IMR-90 (cell line): ENCODE measurements around the gene CLPX. TPM values are rescaled to one million over a fixed set of nuclear protein-coding genes. Genes with fewer than 3 reads are reported as not detected.

Experiments used
- ATAC-seq: fragments of 200-7000 bp; cut with Tn5 transposase; 2 replicates; pipeline ENCODE4 v1.9.1; 2020; ENCODE audit warnings: low read depth, mild to moderate bottlenecking, moderate library complexity
- BruUV-seq: library from RNA; stranded (reverse); fragments of 400-500 nt; replicated peaks from 2 replicates; lab custom pipeline; 2021; lab: Mats Ljungman, UMichigan
- CTCF ChIA-PET: fragments of 300-600 bp; formaldehyde crosslinking; extraction: SDS; loops from one replicate; lab custom pipeline; 2021; ENCODE audit warnings: antibody characterized with exemption; lab: Yijun Ruan, JAX
- POLR2A ChIA-PET: fragments of 300-600 bp; sonication (Branson Sonifier 250); formaldehyde crosslinking; loops from one replicate; lab custom pipeline; 2022; ENCODE audit warnings: antibody characterized with exemption; ENCODE audit not compliant: unreplicated experiment; lab: Charles Lee
- DNase-seq: peaks from one replicate; pipeline ENCODE4 v3.0.0; 2013
- H2AFZ ChIP-seq: replicated peaks from 2 replicates; pipeline ENCODE3; 2013; ENCODE audit warnings: low read length, mild to moderate bottlenecking; ENCODE audit not compliant: poor library complexity
- H2AK5ac ChIP-seq: 2 replicates; pipeline ENCODE4 v1.6.1; 2013; ENCODE audit warnings: low read depth, low read length, inconsistent platforms
- H2AK9ac ChIP-seq: replicated peaks from 2 replicates; pipeline ENCODE3; 2013; ENCODE audit warnings: mild to moderate bottlenecking, low read depth, low read length, moderate library complexity; ENCODE audit not compliant: poor library complexity
- H2BK120ac ChIP-seq: 2 replicates; pipeline ENCODE4 v1.6.1; 2013; ENCODE audit warnings: low read depth, low read length, inconsistent platforms
- H2BK15ac ChIP-seq: 3 replicates; pipeline ENCODE4 v1.6.1; 2013; ENCODE audit warnings: low read depth, low read length, inconsistent platforms
- H2BK20ac ChIP-seq: 2 replicates; pipeline ENCODE4 v1.6.1; 2013; ENCODE audit warnings: low read depth, mild to moderate bottlenecking, inconsistent platforms, low read length, moderate library complexity
- H2BK5ac ChIP-seq: 2 replicates; pipeline ENCODE4 v1.6.1; 2013; ENCODE audit warnings: mild to moderate bottlenecking, low read depth, low read length, inconsistent platforms; ENCODE audit not compliant: poor library complexity, severe bottlenecking
- H3K14ac ChIP-seq: replicated peaks from 2 replicates; pipeline ENCODE4 v1.6.1; 2013; ENCODE audit warnings: low read depth, low read length, inconsistent platforms
- H3K18ac ChIP-seq: 2 replicates; pipeline ENCODE4 v1.6.1; 2013; ENCODE audit warnings: low read depth, low read length, control low read depth
- H3K23ac ChIP-seq: 2 replicates; pipeline ENCODE4 v1.6.1; 2013; ENCODE audit warnings: low read depth, low read length, inconsistent platforms
- H3K27ac ChIP-seq: 2 replicates; pipeline ENCODE4 v1.5.1; 2013; ENCODE audit warnings: mild to moderate bottlenecking, control low read depth, low read length; ENCODE audit not compliant: insufficient read depth
- H3K27me3 ChIP-seq: 2 replicates; pipeline ENCODE4 v1.6.1; 2013; ENCODE audit warnings: low read length; ENCODE audit not compliant: control insufficient read depth, insufficient read depth
- H3K36me3 ChIP-seq: 2 replicates; pipeline ENCODE4 v1.6.1; 2013; ENCODE audit warnings: low read length, mixed read lengths; ENCODE audit not compliant: control insufficient read depth, insufficient read depth
- H3K4ac ChIP-seq: 2 replicates; pipeline ENCODE4 v1.6.1; 2013; ENCODE audit warnings: low read depth, low read length, inconsistent platforms
- H3K4me1 ChIP-seq: 2 replicates; pipeline ENCODE4 v1.6.1; 2013; ENCODE audit warnings: low read length, mixed read lengths; ENCODE audit not compliant: control insufficient read depth, insufficient read depth
- H3K4me2 ChIP-seq: 2 replicates; pipeline ENCODE4 v1.6.1; 2013; ENCODE audit warnings: low read depth, mild to moderate bottlenecking, control low read depth, low read length, moderate library complexity
- H3K4me3 ChIP-seq: 2 replicates; pipeline ENCODE4 v1.5.1; 2013; ENCODE audit warnings: low read depth, mild to moderate bottlenecking, control low read depth, low read length, moderate library complexity; ENCODE audit not compliant: insufficient read depth
- H3K56ac ChIP-seq: 2 replicates; pipeline ENCODE4 v1.6.1; 2013; ENCODE audit warnings: low read length, inconsistent platforms; ENCODE audit not compliant: insufficient read depth; ENCODE audit errors: extremely low read depth
- H3K79me1 ChIP-seq, 2 experiments: 2 replicates each; pipeline ENCODE4 v1.6.1; 2013; ENCODE audit warnings: low read length in 2 of 2, inconsistent platforms in 1 of 2, low read depth in 1 of 2
- H3K9ac ChIP-seq: 2 replicates; pipeline ENCODE4 v1.6.1; 2013; ENCODE audit warnings: low read depth, low read length, control low read depth
- H3K9me1 ChIP-seq: 2 replicates; pipeline ENCODE4 v1.6.1; 2013; ENCODE audit warnings: low read length, inconsistent platforms; ENCODE audit not compliant: insufficient read depth
- H3K9me3 ChIP-seq: 2 replicates; pipeline ENCODE4 v1.6.1; 2013; ENCODE audit warnings: low read length; ENCODE audit not compliant: control insufficient read depth, insufficient read depth
- H4K20me1 ChIP-seq: 2 replicates; pipeline ENCODE4 v1.6.1; 2013; ENCODE audit warnings: low read length, inconsistent platforms; ENCODE audit not compliant: insufficient read depth
- H4K5ac ChIP-seq: 2 replicates; pipeline ENCODE4 v1.6.1; 2013; ENCODE audit warnings: mild to moderate bottlenecking, low read depth, low read length, control low read depth
- H4K8ac ChIP-seq, 2 experiments: 2 replicates each; pipeline ENCODE4 v1.6.1; 2013; ENCODE audit warnings: low read depth in 2 of 2, low read length in 2 of 2, control low read depth in 1 of 2, inconsistent platforms in 1 of 2
- H4K91ac ChIP-seq: 2 replicates; pipeline ENCODE4 v1.6.1; 2013; ENCODE audit warnings: low read depth, low read length, inconsistent platforms; ENCODE audit not compliant: insufficient read depth
- BHLHE40 ChIP-seq: fragments of 150-350 bp; IDR thresholded peaks from 2 replicates; pipeline ENCODE4 v1.6.1; 2016; ENCODE audit warnings: mild to moderate bottlenecking, low read depth, low read length
- CEBPB ChIP-seq: IDR thresholded peaks from 2 replicates; pipeline ENCODE4 v1.6.1; 2012; ENCODE audit warnings: low read depth, low read length, improper control_type of control experiment
- NFE2L2 ChIP-seq: fragments of 150-350 bp; IDR thresholded peaks from 2 replicates; pipeline ENCODE4 v1.6.1; 2016; ENCODE audit warnings: low read depth, mild to moderate bottlenecking, low read length
- POLR2A ChIP-seq: IDR thresholded peaks from 2 replicates; pipeline ENCODE4 v1.6.1; 2012; ENCODE audit warnings: mild to moderate bottlenecking, low read depth, low read length
- RCOR1 ChIP-seq: IDR thresholded peaks from 2 replicates; pipeline ENCODE4 v1.6.1; 2012; ENCODE audit warnings: mild to moderate bottlenecking, low read length, improper control_type of control experiment; ENCODE audit not compliant: insufficient replicate concordance
- SMC3 ChIP-seq: fragments of 150-350 bp; IDR thresholded peaks from 2 replicates; pipeline ENCODE4 v1.6.1; 2016; ENCODE audit warnings: low read depth, mild to moderate bottlenecking, antibody characterized with exemption, low read length, moderate library complexity
- WGBS, 2 experiments: methylation state at CpG; one replicate each; pipeline versions ENCODE4 v1.1.5 to v1.1.7; 2013; ENCODE audit warnings: missing lambda C conversion rate in 2 of 2; ENCODE audit not compliant: insufficient read length in 1 of 2; ENCODE audit errors: extremely low coverage in 2 of 2; 5-methylcytosine and 5-hydroxymethylcytosine counted together
- dilution Hi-C: fragments of 300-500 bp; cut with HindIII; formaldehyde crosslinking; loops from one replicate; pipeline ENCODE4 v1.14.3; 2018; ENCODE audit warnings: low sequenced_read_pairs; ENCODE audit not compliant: unreplicated experiment
- in situ Hi-C: fragments of 300-500 bp; cut with MboI; formaldehyde crosslinking; loops from 3 replicates; pipeline ENCODE4 v1.14.3; 2019; ENCODE audit warnings: low sequenced_read_pairs, inconsistent platforms, mixed read lengths
- intact Hi-C: fragments of 100-400 bp; cut with micrococcal nuclease; formaldehyde crosslinking; loops from 2 replicates; pipeline ENCODE4 v1.10.0; 2022
- polyA plus RNA-seq, 3 experiments: library from polyadenylated mRNA; depleted of rRNA; stranded (reverse); fragments of >200 nt; gene quantifications; 2 replicates each; pipeline ENCODE4 v1.2.3, GENCODE V29; 2012; ENCODE audit warnings: low replicate concordance in 1 of 3
- total RNA-seq: library from RNA; depleted of rRNA; stranded (reverse); fragments of >200 nt; gene quantifications from 2 replicates; pipeline ENCODE4 v1.2.3, GENCODE V29; 2012

The CLPX gene
- total and polyA plus RNA-seq, 2 of the 4 experiments (the other 2 are of a cell fraction), result 25.8 to 26.9 TPM

- intact Hi-C loops, result no loop called here
- POLR2A ChIA-PET, result no interaction called here
Observed at GRCh38 chr15:65223996-65224395, 38.9 kb upstream of the CLPX start.

More at GRCh38 chr15:65223996-65224395, 38.9 kb upstream of the CLPX start:
- no peak for DNase-seq
- WGBS, 2 experiments, result 89% methylated on average over 3 of the region's 6 CpGs; no CpG with 5 or more reads in 1 of the 2 experiments
- H3K4me3 ChIP-seq, result no peak overlapping the region
- CTCF ChIA-PET, result no interaction called here
- H3K56ac ChIP-seq, result no peak overlapping the region
- no peaks in the 10 kb centered on the region for H4K20me1 ChIP-seq
- no peak overlapping the region for H3K9ac ChIP-seq
- no peak overlapping the region for H2BK120ac ChIP-seq
- H4K91ac ChIP-seq, result no peak overlapping the region
- no peak overlapping the region for H4K5ac ChIP-seq
- H3K4me2 ChIP-seq, result no peak overlapping the region
- no peak overlapping the region for H2BK15ac ChIP-seq
- no peaks in the 10 kb centered on the region for H3K36me3 ChIP-seq
- H3K4ac ChIP-seq, result no peak overlapping the region
- no peak overlapping the region for H3K27ac ChIP-seq
- no peak overlapping the region for H3K23ac ChIP-seq
- no peaks in the 10 kb centered on the region for H3K9me3 ChIP-seq
- no peak overlapping the region for H4K8ac ChIP-seq
- no peaks in the 10 kb centered on the region for H3K9me1 ChIP-seq
- no peaks in the 10 kb centered on the region for H3K79me1 ChIP-seq
- no TSS peak for BruUV-seq
- H2BK5ac ChIP-seq, result no peak overlapping the region
- H3K4me1 ChIP-seq, result no peaks in the 10 kb centered on the region
- dilution Hi-C loops (no loop called here), in situ Hi-C loops (no loop called here)
- TF ChIP-seq RCOR1, result no peak
- no peak for TF ChIP-seq CEBPB
- no peak for TF ChIP-seq NFE2L2
- TF ChIP-seq SMC3, result no peak
- no peak for TF ChIP-seq POLR2A
- TF ChIP-seq BHLHE40, result no peak
- H3K27me3 ChIP-seq, result peaks cover 18% of the 10 kb centered on the region
- no peak for ATAC-seq
- H2AFZ ChIP-seq, result no peak overlapping the region
- H2AK5ac ChIP-seq, result no peak overlapping the region
- H3K18ac ChIP-seq, result no peak overlapping the region
- H2BK20ac ChIP-seq, result no peak overlapping the region
- no peak overlapping the region for H3K14ac ChIP-seq
- no peak overlapping the region for H2AK9ac ChIP-seq
